SK-N-SH treated with all-trans-retinoic acid at 6 μM for 48 hours (cell line): Measurements from ENCODE around the gene TSPAN1.

Source experiments
- ATAC-seq: fragments of 200-7000 bp; cut with Tn5 transposase; 3 replicates; pipeline ENCODE4 v1.9.1; 2020; ENCODE audit warnings: mild to moderate bottlenecking, moderate library complexity
- ARNTL ChIP-seq: fragments of 450-650 bp; formaldehyde crosslinking; IDR thresholded peaks from 2 replicates; pipeline ENCODE4 v1.5.0; 2020; ENCODE audit warnings: low read depth, mild to moderate bottlenecking, moderate library complexity, borderline replicate concordance
- BACH2 ChIP-seq: fragments of 250-450 bp; sonication (Bioruptor Pico); IDR thresholded peaks from 2 replicates; pipeline ENCODE4 v1.9.0; 2021; ENCODE audit warnings: mild to moderate bottlenecking, borderline replicate concordance
- CSDC2 ChIP-seq: fragments of 250-450 bp; sonication (Bioruptor Pico); IDR thresholded peaks from 2 replicates; pipeline ENCODE4 v1.5.0; 2020; ENCODE audit warnings: mild to moderate bottlenecking, moderate library complexity
- CSRNP3 ChIP-seq: fragments of 250-450 bp; sonication (Bioruptor Pico); IDR thresholded peaks from 2 replicates; pipeline ENCODE4 v1.5.1; 2021; ENCODE audit warnings: mild to moderate bottlenecking, moderate library complexity
- ESRRG ChIP-seq: fragments of 250-450 bp; sonication (Bioruptor Pico); IDR thresholded peaks from 2 replicates; pipeline ENCODE4 v1.6.1; 2021; ENCODE audit warnings: mild to moderate bottlenecking
- OSR1 ChIP-seq: fragments of 250-450 bp; sonication (Bioruptor Pico); IDR thresholded peaks from 2 replicates; pipeline ENCODE4 v1.8.0; 2022; ENCODE audit warnings: moderate library complexity, mild to moderate bottlenecking, inconsistent platforms
- PPARA ChIP-seq: fragments of 250-450 bp; sonication (Bioruptor Pico); IDR thresholded peaks from 2 replicates; pipeline ENCODE4 v1.5.0; 2020; ENCODE audit warnings: mild to moderate bottlenecking, borderline replicate concordance
- RARB ChIP-seq: fragments of 250-450 bp; sonication (Bioruptor Pico); IDR thresholded peaks from 2 replicates; pipeline ENCODE4 v1.8.0; 2021; ENCODE audit warnings: mild to moderate bottlenecking, moderate library complexity
- SNAI2 ChIP-seq: fragments of 250-450 bp; sonication (Bioruptor Pico); IDR thresholded peaks from 2 replicates; pipeline ENCODE4 v1.5.0; 2020; ENCODE audit warnings: mild to moderate bottlenecking, moderate library complexity
- TCF4 ChIP-seq: fragments of 250-450 bp; sonication (Bioruptor Pico); IDR thresholded peaks from 2 replicates; pipeline ENCODE4 v1.8.0; 2021; ENCODE audit warnings: mild to moderate bottlenecking, moderate library complexity, borderline replicate concordance
- ZC3H10 ChIP-seq: fragments of 250-450 bp; sonication (Bioruptor Pico); IDR thresholded peaks from 2 replicates; pipeline ENCODE4 v1.5.1; 2021; ENCODE audit warnings: mild to moderate bottlenecking, moderate library complexity
- ZFP3 ChIP-seq: fragments of 250-450 bp; sonication (Bioruptor Pico); IDR thresholded peaks from 2 replicates; pipeline ENCODE4 v1.5.0; 2020; ENCODE audit warnings: mild to moderate bottlenecking, moderate library complexity
- ZFP30 ChIP-seq: fragments of 450-650 bp; formaldehyde crosslinking; IDR thresholded peaks from 2 replicates; pipeline ENCODE4 v1.5.0; 2022; ENCODE audit warnings: mild to moderate bottlenecking, moderate library complexity
- ZNF565 ChIP-seq: fragments of 450-650 bp; formaldehyde crosslinking; conservative IDR thresholded peaks from 2 replicates; pipeline ENCODE4 v1.5.0; 2020; ENCODE audit warnings: low read depth, mild to moderate bottlenecking, moderate library complexity
- ZNF70 ChIP-seq: fragments of 450-650 bp; formaldehyde crosslinking; IDR thresholded peaks from 2 replicates; pipeline ENCODE4 v1.5.0; 2020; ENCODE audit warnings: mild to moderate bottlenecking, moderate library complexity
- ZNF8 ChIP-seq: fragments of 450-650 bp; formaldehyde crosslinking; IDR thresholded peaks from 2 replicates; pipeline ENCODE4 v1.5.0; 2020; ENCODE audit warnings: mild to moderate bottlenecking, moderate library complexity
- TF ChIP-seq, protein P1 (sequence below): fragments of 250-450 bp; sonication (Bioruptor Pico); IDR thresholded peaks from 2 replicates; pipeline ENCODE4 v1.8.0; 2020; ENCODE audit warnings: mild to moderate bottlenecking, moderate library complexity, borderline replicate concordance
- TF ChIP-seq, protein P2 (sequence below): fragments of 250-450 bp; sonication (Bioruptor Pico); IDR thresholded peaks from 2 replicates; pipeline ENCODE4 v1.8.0; 2021; ENCODE audit warnings: low read depth, mild to moderate bottlenecking, moderate library complexity, borderline replicate concordance
- TF ChIP-seq, protein P3 (sequence below): fragments of 250-450 bp; sonication (Bioruptor Pico); IDR thresholded peaks from 2 replicates; pipeline ENCODE4 v1.5.0; 2020; ENCODE audit warnings: mild to moderate bottlenecking, moderate library complexity

The TSPAN1 gene

GRCh38 chr1:46199233-46199749, 24.4 kb downstream of the TSPAN1 start:
- TF ChIP-seq, protein P1, sequence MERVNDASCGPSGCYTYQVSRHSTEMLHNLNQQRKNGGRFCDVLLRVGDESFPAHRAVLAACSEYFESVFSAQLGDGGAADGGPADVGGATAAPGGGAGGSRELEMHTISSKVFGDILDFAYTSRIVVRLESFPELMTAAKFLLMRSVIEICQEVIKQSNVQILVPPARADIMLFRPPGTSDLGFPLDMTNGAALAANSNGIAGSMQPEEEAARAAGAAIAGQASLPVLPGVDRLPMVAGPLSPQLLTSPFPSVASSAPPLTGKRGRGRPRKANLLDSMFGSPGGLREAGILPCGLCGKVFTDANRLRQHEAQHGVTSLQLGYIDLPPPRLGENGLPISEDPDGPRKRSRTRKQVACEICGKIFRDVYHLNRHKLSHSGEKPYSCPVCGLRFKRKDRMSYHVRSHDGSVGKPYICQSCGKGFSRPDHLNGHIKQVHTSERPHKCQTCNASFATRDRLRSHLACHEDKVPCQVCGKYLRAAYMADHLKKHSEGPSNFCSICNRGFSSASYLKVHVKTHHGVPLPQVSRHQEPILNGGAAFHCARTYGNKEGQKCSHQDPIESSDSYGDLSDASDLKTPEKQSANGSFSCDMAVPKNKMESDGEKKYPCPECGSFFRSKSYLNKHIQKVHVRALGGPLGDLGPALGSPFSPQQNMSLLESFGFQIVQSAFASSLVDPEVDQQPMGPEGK (CRISPR knock-in tag) = no peak
- TF ChIP-seq, protein P2, sequence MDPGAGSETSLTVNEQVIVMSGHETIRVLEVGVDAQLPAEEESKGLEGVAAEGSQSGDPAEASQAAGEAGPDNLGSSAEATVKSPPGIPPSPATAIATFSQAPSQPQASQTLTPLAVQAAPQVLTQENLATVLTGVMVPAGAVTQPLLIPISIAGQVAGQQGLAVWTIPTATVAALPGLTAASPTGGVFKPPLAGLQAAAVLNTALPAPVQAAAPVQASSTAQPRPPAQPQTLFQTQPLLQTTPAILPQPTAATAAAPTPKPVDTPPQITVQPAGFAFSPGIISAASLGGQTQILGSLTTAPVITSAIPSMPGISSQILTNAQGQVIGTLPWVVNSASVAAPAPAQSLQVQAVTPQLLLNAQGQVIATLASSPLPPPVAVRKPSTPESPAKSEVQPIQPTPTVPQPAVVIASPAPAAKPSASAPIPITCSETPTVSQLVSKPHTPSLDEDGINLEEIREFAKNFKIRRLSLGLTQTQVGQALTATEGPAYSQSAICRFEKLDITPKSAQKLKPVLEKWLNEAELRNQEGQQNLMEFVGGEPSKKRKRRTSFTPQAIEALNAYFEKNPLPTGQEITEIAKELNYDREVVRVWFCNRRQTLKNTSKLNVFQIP (CRISPR knock-in tag) = no peak
- TF ChIP-seq SNAI2 (CRISPR knock-in tag) (no peak), PPARA (CRISPR knock-in tag) (no peak), TCF4 (CRISPR knock-in tag) (no peak), ZFP3 (no peak), CSRNP3 (no peak), ARNTL (CRISPR knock-in tag) (no peak), CSDC2 (no peak), ZNF70 (CRISPR knock-in tag) (no peak), BACH2 (CRISPR knock-in tag) (no peak), RARB (no peak), ZNF8 (CRISPR knock-in tag) (no peak)
- no peak for ATAC-seq

DNA sequence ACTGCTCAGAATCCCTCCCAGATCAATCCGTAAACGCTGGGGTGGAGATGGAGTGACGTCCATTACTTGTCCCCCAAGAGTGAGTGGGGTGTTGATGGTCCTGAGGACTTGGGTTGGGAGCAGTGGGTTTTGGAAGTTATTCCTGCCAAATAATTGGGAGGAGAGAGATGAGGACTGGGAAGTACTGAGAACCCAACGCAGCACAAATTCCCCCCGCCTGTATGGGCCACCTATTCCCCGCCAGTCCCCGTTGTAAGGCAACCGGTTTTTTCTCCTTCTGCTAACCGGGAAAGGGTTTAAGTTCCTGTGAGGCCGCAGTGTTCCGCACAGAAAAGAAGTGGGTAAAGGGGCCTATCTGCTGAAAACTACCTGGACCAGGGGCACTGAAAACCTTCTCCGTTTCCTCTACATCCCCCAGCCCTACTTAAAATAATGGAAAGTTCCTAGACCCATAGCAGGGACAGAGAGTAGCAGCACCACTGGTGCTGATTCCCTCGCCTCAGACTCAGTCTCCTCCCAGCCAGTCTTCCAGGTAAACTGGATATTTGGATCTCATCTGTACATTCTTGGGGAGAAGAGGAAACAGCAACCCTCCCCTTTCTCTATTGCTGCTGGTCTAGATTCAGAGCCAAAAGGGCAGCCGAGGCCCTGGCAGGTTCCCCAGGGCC, 29.0 kb downstream of the TSPAN1 start:
- no peak; the same call in 1 of the 3 replicates for ATAC-seq
- TF ChIP-seq ARNTL (CRISPR knock-in tag) (no peak), RARB (no peak)
- TF ChIP-seq, protein P3, sequence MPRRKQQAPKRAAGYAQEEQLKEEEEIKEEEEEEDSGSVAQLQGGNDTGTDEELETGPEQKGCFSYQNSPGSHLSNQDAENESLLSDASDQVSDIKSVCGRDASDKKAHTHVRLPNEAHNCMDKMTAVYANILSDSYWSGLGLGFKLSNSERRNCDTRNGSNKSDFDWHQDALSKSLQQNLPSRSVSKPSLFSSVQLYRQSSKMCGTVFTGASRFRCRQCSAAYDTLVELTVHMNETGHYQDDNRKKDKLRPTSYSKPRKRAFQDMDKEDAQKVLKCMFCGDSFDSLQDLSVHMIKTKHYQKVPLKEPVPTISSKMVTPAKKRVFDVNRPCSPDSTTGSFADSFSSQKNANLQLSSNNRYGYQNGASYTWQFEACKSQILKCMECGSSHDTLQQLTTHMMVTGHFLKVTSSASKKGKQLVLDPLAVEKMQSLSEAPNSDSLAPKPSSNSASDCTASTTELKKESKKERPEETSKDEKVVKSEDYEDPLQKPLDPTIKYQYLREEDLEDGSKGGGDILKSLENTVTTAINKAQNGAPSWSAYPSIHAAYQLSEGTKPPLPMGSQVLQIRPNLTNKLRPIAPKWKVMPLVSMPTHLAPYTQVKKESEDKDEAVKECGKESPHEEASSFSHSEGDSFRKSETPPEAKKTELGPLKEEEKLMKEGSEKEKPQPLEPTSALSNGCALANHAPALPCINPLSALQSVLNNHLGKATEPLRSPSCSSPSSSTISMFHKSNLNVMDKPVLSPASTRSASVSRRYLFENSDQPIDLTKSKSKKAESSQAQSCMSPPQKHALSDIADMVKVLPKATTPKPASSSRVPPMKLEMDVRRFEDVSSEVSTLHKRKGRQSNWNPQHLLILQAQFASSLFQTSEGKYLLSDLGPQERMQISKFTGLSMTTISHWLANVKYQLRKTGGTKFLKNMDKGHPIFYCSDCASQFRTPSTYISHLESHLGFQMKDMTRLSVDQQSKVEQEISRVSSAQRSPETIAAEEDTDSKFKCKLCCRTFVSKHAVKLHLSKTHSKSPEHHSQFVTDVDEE (CRISPR knock-in tag) = no peak

DNA sequence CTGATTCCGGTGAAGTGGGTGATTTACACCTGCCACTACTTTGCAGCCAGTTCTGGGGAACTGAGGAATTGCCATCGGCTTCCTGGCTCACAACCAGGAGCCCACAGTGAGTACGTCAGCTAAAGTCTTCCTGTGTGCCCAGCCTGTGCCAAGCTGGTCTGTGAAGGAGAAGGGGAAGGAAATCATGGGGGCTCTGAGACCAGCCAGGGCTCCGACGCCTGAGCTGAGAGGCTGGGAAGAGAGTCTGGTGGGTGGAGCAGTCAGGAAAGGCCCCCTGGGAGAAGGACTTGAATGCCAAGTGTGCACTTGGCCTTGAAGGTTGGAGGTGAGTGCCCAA, 29.5 kb downstream of the TSPAN1 start:
- TF ChIP-seq ZC3H10 (no peak), ZFP30 (CRISPR knock-in tag) (no peak), BACH2 (CRISPR knock-in tag) (no peak), SNAI2 (CRISPR knock-in tag) (no peak), CSRNP3 (no peak), ZFP3 (no peak), RARB (no peak), OSR1 (CRISPR knock-in tag) (no peak), PPARA (CRISPR knock-in tag) (no peak), ZNF8 (CRISPR knock-in tag) (no peak), ESRRG (CRISPR knock-in tag) (no peak), ARNTL (CRISPR knock-in tag) (no peak), ZNF565 (CRISPR knock-in tag) (no peak)
- TF ChIP-seq, protein P1 (CRISPR knock-in tag) = no peak
- TF ChIP-seq, protein P3 (CRISPR knock-in tag) = no peak
- no peak for ATAC-seq
